SK-N-SH (cell line): ENCODE results near the gene SNAP29.

Experiments used
- CTCF ChIP-seq: fragments of 200-600 bp; sonication (generic); IDR thresholded peaks from 2 replicates; pipeline ENCODE4 v1.6.1; 2017; ENCODE audit warnings: antibody characterized with exemption, mild to moderate bottlenecking, moderate library complexity
- EP300 ChIP-seq, 2 experiments: IDR thresholded peaks; 2 replicates each; pipeline versions ENCODE4 v1.4.0 to v1.6.1; 2012; ENCODE audit warnings: borderline replicate concordance in 1 of 2, low read depth in 1 of 2, low read length in 1 of 2
- FOXJ3 ChIP-seq: sonication (generic); formaldehyde crosslinking; IDR thresholded peaks from 2 replicates; pipeline ENCODE4 v1.5.1; 2020; ENCODE audit warnings: mild to moderate bottlenecking, missing genetic modification reagents
- MAX ChIP-seq: IDR thresholded peaks from 2 replicates; pipeline ENCODE4 v1.4.0; 2012; ENCODE audit warnings: low read depth
- MXI1 ChIP-seq: IDR thresholded peaks from 2 replicates; pipeline ENCODE4 v1.6.1; 2012; ENCODE audit warnings: mild to moderate bottlenecking, low read depth, low read length, improper control_type of control experiment
- POLR2AphosphoS5 ChIP-seq: IDR thresholded peaks from 2 replicates; pipeline ENCODE4 v1.6.1; 2012; ENCODE audit warnings: low read depth, low read length
- RCOR1 ChIP-seq: fragments of 150-350 bp; IDR thresholded peaks from 2 replicates; pipeline ENCODE4 v1.6.1; 2017; ENCODE audit warnings: antibody characterized with exemption, low read length
- RFX5 ChIP-seq: IDR thresholded peaks from 2 replicates; pipeline ENCODE4 v1.6.1; 2012; ENCODE audit warnings: mild to moderate bottlenecking, improper control_type of control experiment, low read length
- SIN3A ChIP-seq: IDR thresholded peaks from 2 replicates; pipeline ENCODE4 v1.6.1; 2012; ENCODE audit warnings: low read depth, mild to moderate bottlenecking, low read length, moderate library complexity, borderline replicate concordance
- USF2 ChIP-seq: fragments of 150-350 bp; IDR thresholded peaks from 2 replicates; pipeline ENCODE4 v1.6.1; 2017; ENCODE audit warnings: antibody characterized with exemption, low read length, low read depth, borderline replicate concordance

- TF ChIP-seq CTCF: no peak
- TF ChIP-seq EP300 (IDR thresholded peaks at IDR 0.05; ENCODE audit: borderline replicate concordance in 1 of 2, low read depth in 1 of 2, low read length in 1 of 2): no peak
- no peak for TF ChIP-seq POLR2AphosphoS5
- no peak for TF ChIP-seq SIN3A
- no peak for TF ChIP-seq USF2
- no peak for TF ChIP-seq MAX
- no peak for TF ChIP-seq FOXJ3 (CRISPR knock-in tag)
- no peak for TF ChIP-seq RFX5
- TF ChIP-seq MXI1: no peak
- TF ChIP-seq RCOR1: no peak
These were observed 25.6 kb upstream of the SNAP29 start for GRCh38 chr22:20833225-20833665.
